HG02798 (cell line): ENCODE results near the gene RUNX3.

Experiments
- ATAC-seq: cut with Tn5 transposase; IDR thresholded peaks from one replicate; pipeline ENCODE4 v1.9.1; 2021; ENCODE audit warnings: mild to moderate bottlenecking; ENCODE audit not compliant: unreplicated experiment, poor library complexity

Gene RUNX3

DNA sequence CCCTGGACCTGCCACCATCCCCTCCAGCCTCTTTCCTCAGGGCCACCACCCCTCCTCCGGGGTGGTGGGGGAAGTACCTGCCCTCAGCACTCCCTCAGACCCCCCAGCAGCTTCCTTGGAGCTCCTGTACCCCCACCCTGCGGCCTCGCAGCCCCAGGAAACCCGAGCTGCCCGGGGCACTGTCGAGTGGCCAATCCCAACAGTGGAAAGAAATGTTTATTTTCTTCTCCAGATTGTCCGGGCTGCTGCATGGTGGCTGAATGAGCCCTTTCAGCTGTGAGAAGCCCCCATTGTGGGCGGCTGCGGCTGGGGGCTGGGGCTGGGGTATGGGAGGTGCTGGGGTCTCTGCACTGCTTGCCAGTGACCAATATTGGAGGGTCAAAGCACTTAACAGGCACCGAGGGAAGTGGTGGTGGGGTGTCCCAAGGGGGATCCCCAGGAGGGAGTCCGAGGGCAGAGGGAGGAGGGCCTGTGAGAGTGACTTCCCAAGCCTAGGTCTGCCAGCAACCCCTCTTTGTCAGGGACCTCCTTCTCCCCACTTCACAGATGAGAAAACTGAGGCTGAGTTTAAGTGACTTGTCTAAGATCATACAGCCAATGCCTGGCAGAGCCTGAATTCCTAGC, 25.2 kb downstream of the RUNX3 start:
- ATAC-seq = no peak

DNA sequence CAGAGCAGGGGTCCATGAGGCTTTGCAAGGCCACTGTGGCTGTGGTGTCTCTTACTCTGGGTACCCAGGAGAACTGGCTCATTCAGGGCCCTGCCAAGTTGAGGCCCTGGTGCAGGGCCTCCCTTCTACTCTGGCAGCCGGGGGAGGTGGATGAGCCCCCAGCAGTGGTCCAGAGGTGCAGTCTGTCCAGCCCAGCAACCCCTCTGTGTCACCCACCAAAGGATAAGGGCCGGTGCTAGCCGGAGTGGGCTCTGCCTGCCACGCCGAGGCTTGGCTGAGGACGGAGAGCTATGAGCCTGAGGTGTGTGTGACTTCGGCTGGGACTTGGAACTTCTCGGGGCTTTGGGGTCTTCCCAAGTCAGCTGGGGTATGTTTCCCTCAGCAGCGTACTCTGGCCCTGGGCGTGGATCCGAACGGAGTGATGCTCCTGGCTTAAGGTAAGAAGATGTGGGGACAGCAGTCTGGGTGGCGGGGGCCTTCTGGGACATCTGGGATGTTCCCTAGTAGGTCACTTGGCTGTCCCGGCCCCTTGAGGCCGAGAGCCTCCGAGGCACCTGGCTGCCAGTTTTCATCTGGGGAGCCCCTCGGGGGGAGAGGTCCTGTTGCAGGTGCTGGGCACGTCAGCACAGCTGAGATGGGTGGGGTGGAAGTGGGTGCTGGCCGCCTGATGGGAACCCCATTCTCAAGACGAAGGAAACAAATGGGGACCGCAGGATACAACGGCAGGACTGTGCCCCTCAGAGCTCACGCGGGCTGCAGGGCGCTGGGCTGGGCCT, 25.9 kb downstream of the RUNX3 start:
- no peak for ATAC-seq

DNA sequence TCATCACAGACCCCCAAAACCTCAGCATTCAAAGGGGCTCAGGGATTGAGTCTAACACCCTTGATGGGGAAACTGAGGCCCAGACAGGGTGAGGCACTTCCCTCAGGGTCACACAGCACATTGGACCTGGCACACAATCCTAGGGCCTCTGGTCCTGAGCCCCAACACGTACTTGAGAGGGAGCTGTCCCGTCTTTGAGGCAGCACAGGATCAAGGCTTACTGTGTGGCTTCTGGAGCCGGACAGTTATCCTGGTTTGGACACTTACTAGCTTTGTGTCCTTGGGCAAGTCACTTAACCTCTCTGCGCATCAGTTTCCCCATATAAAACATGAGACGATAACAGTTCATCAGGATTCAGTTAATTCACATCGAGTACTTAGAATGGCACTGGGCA, 26.5 kb downstream of the RUNX3 start:
- no peak for ATAC-seq

DNA sequence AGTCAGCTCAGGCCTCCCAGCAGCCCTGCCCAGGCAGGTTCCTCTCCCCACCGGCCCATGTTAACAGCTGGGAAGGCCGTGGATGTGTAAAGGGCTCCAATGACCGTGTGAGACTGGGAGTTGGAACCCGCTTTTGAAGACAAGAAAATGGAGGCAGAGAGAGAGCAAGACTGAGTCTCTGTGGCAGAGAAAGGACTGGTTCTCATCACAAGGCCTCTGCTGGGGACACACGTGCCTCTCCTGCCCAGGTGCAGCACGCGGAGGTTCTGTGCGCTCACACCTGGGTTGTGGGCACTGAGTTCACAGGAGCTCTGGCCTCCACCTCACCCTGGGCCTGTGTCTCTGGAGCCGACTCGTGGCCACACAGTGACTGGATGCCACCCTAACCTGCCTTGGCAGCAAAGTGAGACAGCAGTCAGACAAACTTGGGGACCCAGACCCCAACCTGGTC, 27.0 kb downstream of the RUNX3 start:
- ATAC-seq = no peak

DNA sequence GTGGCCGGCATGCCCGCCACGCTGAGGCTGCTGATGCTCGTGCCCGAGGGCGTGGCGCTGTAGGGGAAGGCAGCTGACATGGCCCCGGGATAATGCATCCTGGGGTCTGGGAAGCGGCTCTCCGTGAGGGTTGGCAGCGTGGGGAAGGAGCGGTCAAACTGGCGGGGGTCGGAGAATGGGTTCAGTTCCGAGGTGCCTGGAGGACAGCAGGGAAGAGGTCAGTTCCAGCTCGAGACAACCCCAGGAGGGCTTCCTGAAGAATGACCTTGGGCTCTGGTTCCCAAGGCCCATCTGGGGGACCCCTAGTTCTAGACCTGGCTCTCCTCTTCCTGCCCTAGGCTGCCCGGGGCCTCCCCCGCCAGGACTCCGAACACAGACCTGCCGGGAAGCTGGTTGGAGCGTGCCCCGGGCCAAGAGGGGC, 27.6 kb downstream of the RUNX3 start:
- ATAC-seq = no peak

DNA sequence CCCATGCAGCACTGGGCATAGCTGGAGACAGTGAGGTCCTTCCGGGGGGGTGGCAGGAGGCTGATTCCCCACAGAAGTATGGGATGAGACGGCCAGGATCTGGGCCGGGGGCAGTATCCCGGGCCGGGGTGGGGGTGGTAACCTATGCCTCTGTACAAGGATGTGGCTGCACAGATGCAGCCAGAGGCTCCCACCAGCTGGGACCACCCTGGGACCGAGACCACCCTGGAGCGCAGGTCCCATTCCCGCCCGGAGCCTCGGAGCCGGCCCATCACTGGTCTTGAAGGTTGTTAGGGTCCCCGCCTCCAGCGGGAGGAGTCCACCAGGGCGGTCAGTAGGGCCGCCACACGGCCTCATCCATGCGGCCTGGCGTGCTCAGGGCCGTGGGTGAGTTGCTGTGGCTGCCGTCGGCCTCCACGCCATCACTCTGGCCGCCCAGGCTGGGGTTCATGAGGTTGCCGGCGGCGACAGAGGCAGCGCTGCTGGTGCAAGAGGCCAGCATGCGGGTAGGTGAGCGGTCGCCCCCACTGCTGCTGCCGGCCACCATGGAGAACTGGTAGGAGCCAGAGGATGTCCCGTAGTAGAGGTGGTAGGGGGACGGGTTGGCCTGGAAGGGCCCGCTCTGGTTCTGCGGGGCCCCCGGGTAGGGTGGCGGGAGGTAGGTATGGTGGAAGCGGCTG, 28.1 kb downstream of the RUNX3 start:
- no peak for ATAC-seq

DNA sequence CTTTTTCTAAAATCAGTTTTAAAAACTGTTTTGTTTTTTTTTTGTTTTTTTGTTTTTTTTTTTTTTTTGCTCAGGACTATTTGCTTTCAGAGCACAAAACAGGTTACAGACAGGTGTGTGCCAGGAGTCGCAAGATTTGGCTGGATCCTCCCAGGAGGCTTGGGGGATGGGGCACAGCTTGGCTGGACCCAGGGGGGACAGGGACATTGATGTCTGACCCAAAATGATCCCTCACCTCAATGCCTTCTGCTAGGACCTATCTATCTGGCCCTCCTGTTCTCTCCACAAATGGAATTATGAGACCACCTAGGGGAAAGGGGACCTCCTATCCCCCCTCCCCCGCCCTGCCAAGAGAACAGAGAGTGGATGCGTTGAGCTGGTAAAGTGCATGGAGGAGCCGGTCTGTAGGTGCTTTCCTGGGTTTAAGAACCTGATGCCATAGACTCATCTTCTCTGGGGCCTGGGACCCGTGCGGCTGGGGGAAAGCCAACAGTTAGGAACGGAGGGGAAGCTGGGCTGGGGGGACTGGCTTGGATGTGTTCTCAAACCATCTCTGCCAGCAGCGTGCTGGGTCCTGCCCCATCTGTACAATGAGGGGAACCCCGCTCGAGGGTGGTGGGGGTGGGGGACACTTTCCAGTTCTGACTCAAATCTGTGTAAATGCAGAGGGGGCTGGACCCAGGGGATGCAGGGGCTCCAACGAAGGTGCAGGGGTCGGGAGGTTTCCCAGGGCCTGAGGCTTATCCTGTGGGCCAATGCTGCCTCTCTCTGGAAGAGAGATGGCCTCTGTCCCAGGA, 28.9 kb downstream of the RUNX3 start:
- ATAC-seq = no peak

DNA sequence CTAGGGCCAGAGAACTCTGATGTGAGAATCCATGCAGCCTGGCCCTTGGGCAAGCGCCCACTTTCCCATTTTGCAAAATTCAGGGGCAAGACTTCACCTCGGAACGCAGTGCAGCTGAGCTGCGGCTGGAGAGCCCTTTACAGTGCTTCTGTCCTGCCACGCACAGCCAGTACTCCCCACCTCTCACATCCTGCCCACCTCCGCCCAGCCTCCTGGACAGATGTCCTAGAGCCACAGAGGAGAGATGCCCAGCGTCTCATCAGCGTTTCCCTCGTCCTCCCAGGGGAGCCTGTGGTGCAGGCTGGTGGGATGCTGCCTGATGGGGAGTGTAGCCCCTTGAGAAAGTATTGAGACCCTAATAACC, 29.6 kb downstream of the RUNX3 start:
- no peak for ATAC-seq

DNA sequence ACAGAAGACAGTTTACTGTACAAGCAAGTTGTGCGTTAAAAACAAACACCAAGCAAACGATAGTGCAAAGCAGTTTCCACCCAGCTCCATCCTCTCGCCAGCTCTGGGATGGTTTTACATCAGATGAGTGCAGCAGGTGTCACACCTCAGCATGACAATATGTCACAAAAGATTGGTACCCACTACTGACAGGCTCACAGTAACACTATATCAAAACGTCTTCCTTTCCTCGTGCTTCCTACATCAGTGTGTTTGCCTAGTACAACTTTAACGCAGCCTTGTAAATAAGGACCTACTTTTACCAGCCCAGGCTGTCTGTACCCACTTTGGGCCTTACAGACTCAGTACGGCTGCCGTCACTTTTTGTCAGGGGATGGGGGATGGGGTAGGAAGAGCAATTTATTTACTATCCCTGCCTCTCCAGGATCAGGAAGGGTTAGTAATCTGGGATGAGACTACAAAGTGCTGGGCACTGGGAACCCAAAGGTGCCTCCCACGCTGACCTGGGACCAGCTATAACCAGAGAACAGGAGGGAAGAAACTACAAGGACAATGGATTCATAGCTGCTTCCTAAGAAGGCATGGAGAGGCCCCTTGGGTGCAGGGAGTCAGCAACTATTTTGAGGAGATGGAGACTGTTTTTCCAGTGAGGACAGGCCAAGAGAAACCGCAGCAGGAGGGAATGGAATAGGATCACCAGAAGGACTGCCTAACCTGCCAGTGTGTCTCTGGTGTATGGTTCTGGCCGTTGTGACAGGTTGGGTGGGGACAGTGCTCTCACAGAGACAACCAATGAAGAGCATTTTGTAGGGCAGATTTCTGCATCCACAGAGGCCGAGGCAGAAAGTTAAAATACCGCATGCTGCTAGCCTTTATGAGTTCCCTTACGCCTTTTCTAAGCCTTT, 30.2 kb downstream of the RUNX3 start:
- no peak for ATAC-seq

DNA sequence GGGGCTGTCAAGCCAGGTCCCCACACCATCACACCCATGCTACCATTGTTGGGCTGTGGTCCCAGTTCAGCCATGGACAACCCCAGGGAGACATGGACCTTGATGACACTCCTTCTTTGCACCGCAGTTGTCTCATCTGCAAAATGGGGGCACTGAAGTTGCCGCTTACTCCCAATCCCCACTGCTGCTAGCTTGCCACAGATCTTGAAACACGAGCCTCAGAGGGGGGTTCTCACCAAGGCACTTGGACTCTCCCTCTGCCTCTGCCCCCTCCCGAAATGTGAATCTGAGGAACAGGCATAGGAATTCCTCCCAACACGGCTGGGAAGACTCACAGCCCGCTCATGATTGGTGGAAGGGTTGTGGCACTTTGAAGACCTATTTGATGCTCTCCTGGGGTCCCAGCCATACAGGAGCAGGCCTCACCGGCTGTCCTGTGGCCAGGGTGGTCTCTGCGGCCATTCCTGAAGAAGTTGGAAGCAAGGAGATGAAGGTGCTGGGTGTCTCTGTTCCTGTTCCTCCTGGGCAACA, 31.1 kb downstream of the RUNX3 start:
- no peak for ATAC-seq

DNA sequence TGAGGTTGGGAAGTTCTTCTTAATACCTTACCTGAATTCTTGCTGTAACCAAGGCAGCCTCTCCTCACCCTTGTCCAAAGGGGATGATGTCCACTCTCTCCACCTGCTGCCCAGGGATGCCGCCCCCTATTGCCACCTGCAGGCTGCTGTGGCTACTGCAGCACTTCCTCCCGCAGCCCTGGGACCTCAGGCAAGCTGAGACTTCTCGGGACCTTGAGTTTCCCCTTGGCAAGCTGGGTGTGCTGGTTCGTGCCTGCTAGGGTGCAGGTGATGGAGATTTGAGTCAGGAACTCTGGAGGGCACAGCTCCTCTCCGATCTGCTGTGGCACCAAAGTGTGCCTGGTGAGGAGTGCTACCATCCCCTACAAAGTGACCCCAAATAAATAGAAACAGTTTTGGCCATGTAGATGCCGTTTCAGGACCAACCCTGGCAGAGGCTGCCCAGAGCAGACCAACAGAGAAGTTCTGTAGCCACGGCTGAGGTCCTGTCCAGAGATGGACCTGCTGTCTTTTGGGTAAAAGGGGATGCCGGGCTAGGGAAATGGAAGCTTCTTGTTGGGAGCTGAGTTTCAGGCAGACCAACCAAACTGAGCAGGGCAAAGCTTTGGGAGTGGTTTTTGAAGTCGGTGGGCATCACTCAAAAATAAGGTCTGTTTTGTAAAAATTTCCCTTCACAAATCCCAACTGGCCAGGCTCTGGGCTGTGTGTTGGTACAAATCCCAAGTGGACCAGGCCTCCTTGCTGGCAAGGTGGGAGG, 31.7 kb downstream of the RUNX3 start:
- peak; percentile 41 for ATAC-seq

DNA sequence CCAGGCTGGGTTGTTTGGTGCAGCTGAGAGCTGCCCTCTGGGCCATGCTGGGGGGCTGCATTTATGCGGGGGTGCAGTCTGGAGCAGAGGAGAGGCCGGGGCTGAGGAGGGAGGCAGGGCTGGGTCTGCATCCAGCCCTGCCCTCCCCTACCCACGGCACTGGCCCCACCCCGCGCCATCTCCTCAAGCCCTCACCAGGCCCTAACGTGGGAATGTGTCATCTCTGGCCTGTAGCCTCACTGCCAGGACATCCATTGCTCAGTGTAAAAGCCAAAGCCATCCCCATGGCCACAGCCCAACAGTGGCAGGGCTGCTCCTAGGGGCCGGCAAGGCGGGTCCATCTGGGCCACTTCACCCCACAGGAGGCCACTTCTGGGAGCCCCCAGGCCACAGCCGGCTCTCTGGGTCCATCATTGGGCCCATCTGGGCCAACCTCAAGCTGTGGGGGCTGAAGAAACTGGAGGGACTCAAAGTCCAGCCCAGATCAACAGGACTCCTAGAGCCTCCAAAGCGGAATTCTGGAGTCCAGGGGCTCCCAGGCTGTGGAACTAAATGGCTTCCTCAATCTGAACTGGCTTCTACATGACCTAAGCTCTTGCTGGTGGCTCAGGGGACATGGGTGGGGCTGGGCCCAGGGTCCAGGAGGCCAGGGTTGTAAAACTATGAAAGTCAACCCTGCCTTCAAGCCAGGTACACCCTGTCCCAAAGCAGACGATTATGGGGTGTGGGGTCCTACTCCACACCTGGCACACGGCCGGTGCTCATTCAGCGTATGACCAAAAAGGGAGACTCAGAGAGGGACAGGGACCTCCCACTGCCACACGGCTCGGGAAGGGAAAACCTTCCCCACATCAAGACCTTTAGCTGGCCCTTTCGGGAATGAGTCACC, 32.6 kb downstream of the RUNX3 start:
- ATAC-seq = no peak

DNA sequence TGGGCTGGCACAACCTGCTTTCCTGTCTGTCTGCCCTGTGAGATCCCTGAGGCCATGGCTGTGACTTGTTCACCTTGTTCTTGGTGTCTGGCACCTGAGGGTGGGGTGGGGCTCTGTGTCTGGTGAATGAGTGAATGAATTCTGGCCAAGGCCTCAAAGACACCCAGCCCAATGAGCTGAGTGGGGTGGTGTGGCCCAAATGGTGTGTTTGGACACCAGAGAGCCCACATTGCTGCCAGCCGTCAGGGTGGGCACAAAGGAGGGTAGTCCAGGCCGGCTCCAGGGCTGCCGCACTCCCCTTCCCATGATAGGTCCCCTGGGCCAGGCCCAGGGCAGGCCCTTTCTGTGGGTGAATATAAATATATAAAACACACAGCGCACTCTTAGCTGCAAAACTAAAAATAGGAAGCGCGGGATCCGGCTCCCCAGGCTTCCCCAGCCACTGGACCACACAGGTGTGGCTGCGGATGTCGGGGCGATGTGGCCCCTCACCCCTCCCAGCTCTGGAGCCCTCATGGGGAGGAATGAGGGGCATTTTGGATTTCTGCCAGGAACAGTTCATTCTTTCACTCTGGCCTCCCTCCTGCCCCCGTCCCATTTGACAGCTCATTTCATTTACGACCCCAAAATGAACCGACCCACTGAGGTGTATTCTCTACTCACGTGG, 33.3 kb downstream of the RUNX3 start:
- ATAC-seq = no peak

DNA sequence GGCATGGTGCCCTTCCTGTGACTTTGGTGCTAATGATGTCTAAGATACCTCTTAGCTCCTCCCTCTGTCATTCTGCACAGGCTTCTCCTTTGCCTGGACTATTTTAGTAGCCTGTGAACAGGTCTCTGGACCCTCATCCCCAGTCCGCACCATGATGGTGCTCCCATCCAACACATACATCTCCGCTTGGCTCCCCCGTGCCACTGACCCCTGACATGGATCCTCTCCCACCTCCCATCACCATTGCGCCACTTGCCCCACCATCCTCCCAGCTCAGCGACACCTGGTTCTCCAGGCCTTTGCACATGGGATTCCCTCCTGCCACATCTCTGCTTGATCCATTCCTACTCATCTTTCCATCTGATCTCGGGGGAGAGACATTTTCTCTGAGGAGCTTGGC, 33.9 kb downstream of the RUNX3 start:
- ATAC-seq = no peak

DNA sequence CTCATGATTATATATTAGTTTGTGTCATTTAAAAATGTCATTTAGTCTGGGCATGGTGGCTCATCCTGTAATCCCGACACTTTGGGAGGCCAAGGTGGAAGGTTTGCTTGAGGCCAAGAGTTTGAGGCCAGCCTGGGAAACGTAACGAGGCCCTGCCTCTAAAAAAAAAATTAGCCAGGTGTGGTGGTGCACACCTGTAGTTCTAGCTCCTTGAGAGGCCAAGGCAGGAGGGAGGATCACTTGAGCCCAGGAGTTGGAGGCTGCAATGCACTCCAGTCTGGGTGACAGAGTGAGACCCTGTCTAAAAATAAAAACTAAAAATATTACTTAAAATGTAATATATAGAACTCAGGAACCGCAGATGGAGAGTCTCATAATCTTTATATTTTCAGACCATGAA, 34.6 kb downstream of the RUNX3 start:
- no peak for ATAC-seq

DNA sequence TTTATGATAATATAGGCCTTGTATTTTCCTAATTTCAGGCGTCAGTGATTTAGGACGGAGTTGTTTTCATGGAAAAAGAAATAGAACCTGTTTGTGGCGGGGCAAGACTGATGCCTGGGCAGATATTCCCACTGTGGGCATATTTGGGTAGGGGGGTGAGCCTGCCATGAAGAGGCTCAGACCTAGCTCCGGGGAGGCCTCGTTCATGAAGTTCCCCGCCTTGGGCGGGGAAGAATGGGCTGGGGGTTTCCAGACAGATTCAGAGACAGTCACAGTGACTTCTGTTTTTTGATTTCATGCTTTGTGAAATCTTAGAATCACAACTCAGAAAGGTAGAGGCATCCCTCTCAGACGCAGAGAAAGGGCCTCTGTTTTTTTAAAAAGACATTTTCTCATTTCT, 36.1 kb downstream of the RUNX3 start:
- no peak for ATAC-seq

DNA sequence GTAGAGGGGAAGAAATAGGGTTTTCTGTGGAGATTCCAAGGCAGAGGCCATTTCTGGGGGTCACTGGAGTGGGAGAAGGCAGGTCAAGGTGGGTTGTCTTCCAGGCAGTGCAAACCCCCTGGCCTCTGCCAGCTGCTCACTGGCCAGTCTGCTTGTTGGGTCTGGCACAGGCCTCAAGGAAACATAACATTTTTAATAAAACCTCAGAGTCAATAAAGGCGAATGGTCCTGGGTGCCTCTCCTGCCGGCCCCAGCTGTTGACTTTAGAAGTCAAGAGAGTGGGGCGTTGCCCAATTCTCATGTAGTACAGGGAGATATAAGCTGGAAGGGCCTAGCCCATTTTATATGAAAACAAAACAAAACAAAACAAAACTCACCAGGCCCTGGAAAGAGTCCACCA, 36.6 kb downstream of the RUNX3 start:
- no peak for ATAC-seq
